Uterus (tissue), 4 donors: ENCODE data around the gene MPO. TPM values are rescaled to one million over a fixed set of nuclear protein-coding genes. Genes with fewer than 3 reads are reported as not detected.

Source experiments
- DNase-seq, 2 donors: peaks; one replicate each; pipeline ENCODE4 v3.0.0-alpha.2; 2019 to 2020
- H3K27ac ChIP-seq, 2 donors: fragments of 200-600 bp; sonication (generic); 1 replicate in 1 of 2; 2 replicates in 1 of 2; pipeline ENCODE4 v1.5.1; 2016 to 2018
- H3K27me3 ChIP-seq, 2 donors: fragments of 200-600 bp; sonication (generic); one replicate each; pipeline ENCODE4 v1.5.1; 2018 to 2019; ENCODE audit warnings: control low read depth in 1 of 2
- H3K36me3 ChIP-seq, 2 donors: fragments of 200-600 bp; sonication (generic); one replicate each; pipeline ENCODE4 v1.5.1; 2019; ENCODE audit warnings: control low read depth in 1 of 2
- H3K4me1 ChIP-seq, 2 donors: fragments of 200-600 bp; sonication (generic); one replicate each; pipeline ENCODE4 v1.5.1; 2018 to 2019; ENCODE audit warnings: control low read depth in 1 of 2
- H3K4me3 ChIP-seq, 2 donors: fragments of 200-600 bp; sonication (generic); 1 replicate in 1 of 2; 2 replicates in 1 of 2; pipeline ENCODE4 v1.5.1; 2018 to 2019; ENCODE audit warnings: mild to moderate bottlenecking in 1 of 2
- H3K9me3 ChIP-seq, 2 donors: fragments of 200-600 bp; sonication (generic); one replicate each; pipeline ENCODE4 v1.5.1; 2019; ENCODE audit warnings: control low read depth in 1 of 2
- CTCF ChIP-seq, 4 experiments: fragments of 200-600 bp in 2 of 4; fragments of 450-650 bp in 2 of 4; sonication (generic) in 2 of 4; IDR thresholded peaks; one replicate each; pipeline ENCODE4 v1.5.1; 2016 to 2019; ENCODE audit warnings: antibody characterized with exemption in 4 of 4, mild to moderate bottlenecking in 2 of 4, moderate library complexity in 1 of 4
- POLR2A ChIP-seq, 2 donors: fragments of 450-650 bp; IDR thresholded peaks; one replicate each; pipeline ENCODE4 v1.6.1; 2016; ENCODE audit warnings: antibody characterized with exemption in 2 of 2, mild to moderate bottlenecking in 1 of 2, moderate library complexity in 1 of 2
- intact Hi-C: fragments of 100-400 bp; cut with DNase I; formaldehyde crosslinking; loops from one replicate; pipeline ENCODE4 v1.15.1; 2023; ENCODE audit warnings: low total_unique reads
- total RNA-seq, 4 donors: library from RNA; depleted of rRNA in 3 of 4; stranded (reverse); fragments of >200 nt in 3 of 4; gene quantifications; one replicate each; pipeline versions ENCODE4 v1.1.0 to v1.2.4, GENCODE V29; 2014 to 2023
- donor health status: DM: yes; HTN: yes; CAD: no.

MPO gene
- total RNA-seq, 4 donors from 2014 or later: 0.79 to 21.7 TPM; not detected in 2

- intact Hi-C loops: no loop called here
- no peaks in the 10 kb centered on the region for H3K27me3 ChIP-seq
- TF ChIP-seq POLR2A (IDR thresholded peaks at IDR 0.05): no peak
- no peak for TF ChIP-seq CTCF (IDR thresholded peaks at IDR 0.05)
Observed at GRCh38 chr17:58234512-58234911, 46.2 kb downstream of the MPO start.

GRCh38 chr17:58233543-58233942 lies 47.2 kb downstream of the MPO start:
- H3K4me1 ChIP-seq: no peaks in the 10 kb centered on the region
- TF ChIP-seq POLR2A (IDR thresholded peaks at IDR 0.05): no peak
- no peak for TF ChIP-seq CTCF (IDR thresholded peaks at IDR 0.05)
- H3K9me3 ChIP-seq: no peaks in the 10 kb centered on the region
- no peak for DNase-seq
- intact Hi-C loops: no loop called here
- no peak overlapping the region for H3K4me3 ChIP-seq
- H3K36me3 ChIP-seq: no peaks in the 10 kb centered on the region
- no peak overlapping the region for H3K27ac ChIP-seq
- no peaks in the 10 kb centered on the region for H3K27me3 ChIP-seq

More at GRCh38 chr17:58234512-58234911, 46.2 kb downstream of the MPO start:
- no peak for DNase-seq
- H3K4me3 ChIP-seq: no peak overlapping the region
- no peaks in the 10 kb centered on the region for H3K4me1 ChIP-seq
- no peak overlapping the region for H3K27ac ChIP-seq
- no peaks in the 10 kb centered on the region for H3K9me3 ChIP-seq
- no peaks in the 10 kb centered on the region for H3K36me3 ChIP-seq

DNA sequence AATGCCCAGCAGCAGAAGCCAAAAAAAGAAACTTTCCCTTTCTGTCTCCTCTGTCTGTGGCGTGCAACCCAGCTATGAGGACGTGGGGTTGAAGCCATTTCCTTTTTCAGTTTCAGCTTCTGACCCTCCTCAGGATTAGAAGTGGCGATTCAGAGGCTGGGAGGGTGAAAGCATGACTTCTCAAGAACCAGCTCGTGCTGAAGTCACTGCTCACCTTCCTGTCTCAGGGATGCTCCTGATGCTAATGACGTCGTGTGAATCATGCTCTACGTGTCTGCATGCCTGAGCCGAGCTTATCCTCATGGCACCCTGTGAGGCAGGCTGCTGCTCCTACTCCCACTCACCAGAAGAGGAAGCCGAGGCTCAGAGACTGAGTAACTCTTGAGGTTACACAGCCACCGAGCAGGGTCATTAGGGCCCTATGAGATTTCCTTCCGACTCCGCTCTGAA lies 48.0 kb downstream of the MPO start:
- Histone ChIP-seq H3K27me3 (no peaks in the 10 kb centered on the region), H3K27ac (peak overlapping the region in 1 of 2 donors; percentile 40), H3K9me3 (no peaks in the 10 kb centered on the region), H3K4me1 (no peaks in the 10 kb centered on the region), H3K4me3 (no peak overlapping the region), H3K36me3 (no peaks in the 10 kb centered on the region)
- TF ChIP-seq CTCF (IDR thresholded peaks at IDR 0.05) (no peak), POLR2A (IDR thresholded peaks at IDR 0.05) (no peak)
- intact Hi-C loops: no loop called here
- no peak for DNase-seq

DNA sequence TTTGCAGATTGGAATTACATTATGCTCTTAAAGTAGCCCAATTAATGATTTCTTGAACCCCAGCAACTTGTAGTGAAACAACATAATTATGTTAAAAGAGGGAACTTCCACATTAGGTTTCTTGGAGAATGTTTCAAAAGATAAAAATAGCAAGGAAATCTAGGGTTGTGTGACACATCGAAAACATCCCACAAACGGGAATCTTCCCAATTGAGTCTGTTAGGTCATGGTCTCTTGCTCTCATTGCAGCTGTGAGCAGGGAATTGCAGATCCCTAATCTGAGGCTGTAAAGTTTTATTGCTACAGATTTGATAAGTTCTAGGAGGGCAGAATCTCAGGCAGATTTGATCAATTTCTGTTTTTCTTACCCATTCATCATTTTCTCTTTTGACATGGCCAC lies 49.1 kb downstream of the MPO start:
- Histone ChIP-seq H3K27me3 (no peaks in the 10 kb centered on the region), H3K27ac (peak overlapping the region; percentile 14 to 40), H3K4me3 (no peak overlapping the region), H3K4me1 (no peaks in the 10 kb centered on the region), H3K36me3 (no peaks in the 10 kb centered on the region), H3K9me3 (no peaks in the 10 kb centered on the region)
- DNase-seq: no peak
- TF ChIP-seq CTCF (IDR thresholded peaks at IDR 0.05) (no peak), POLR2A (IDR thresholded peaks at IDR 0.05) (no peak)
- intact Hi-C loops: no loop called here

DNA sequence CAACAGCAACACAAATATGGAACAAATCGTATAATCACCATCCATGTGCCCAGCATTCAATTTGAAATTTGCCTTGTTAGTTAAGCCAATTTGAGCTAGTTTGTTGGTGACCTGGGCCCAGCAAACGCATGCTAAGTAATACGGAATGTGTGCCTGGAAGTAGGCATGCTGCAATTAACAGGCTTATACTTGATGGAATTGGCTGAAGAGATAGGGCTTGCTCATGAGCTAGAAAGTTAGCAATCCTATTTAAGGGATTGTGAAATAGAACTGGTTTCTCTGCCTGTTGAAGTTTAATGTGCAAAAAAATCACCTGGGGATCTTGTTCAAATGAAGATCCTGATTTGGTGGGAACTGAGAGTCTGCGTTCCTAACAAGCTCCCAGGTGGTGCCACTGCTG lies 50.9 kb downstream of the MPO start:
- no peaks in the 10 kb centered on the region for H3K27me3 ChIP-seq

More for the DNA sequence above, 50.9 kb downstream of the MPO start:
- Histone ChIP-seq H3K27ac (no peak overlapping the region), H3K4me1 (no peaks in the 10 kb centered on the region), H3K9me3 (no peaks in the 10 kb centered on the region), H3K4me3 (no peak overlapping the region), H3K36me3 (no peaks in the 10 kb centered on the region)
- DNase-seq: no peak
- intact Hi-C loops: no loop called here
- TF ChIP-seq CTCF (IDR thresholded peaks at IDR 0.05): no peak
- TF ChIP-seq POLR2A (IDR thresholded peaks at IDR 0.05): no peak
